Dermis blood vessel endothelial cell (primary cell): ENCODE data around the gene VDAC2. TPM values are rescaled to one million over a fixed set of nuclear protein-coding genes. Genes with fewer than 3 reads are reported as not detected.
"Not testable (repeated sequence)": the region's sequence is repeated elsewhere in the genome, so short reads cannot be mapped to it uniquely, and the experiment has no call there.

Experiments used
- DNase-seq: peaks from one replicate; pipeline ENCODE4 v3.0.0; 2010
- total RNA-seq: library from RNA; depleted of rRNA; stranded (reverse); fragments of >200 nt; gene quantifications from 2 replicates; pipeline ENCODE4 v1.2.3, GENCODE V29; 2014

VDAC2 gene
- total RNA-seq, 1 donor from 2014 or later = 174 TPM

- no peak for DNase-seq
Measured at GRCh38 chr10:75201793-75202307, 8.7 kb upstream of the VDAC2 start.

GRCh38 chr10:75202321-75203045 is 8.1 kb upstream of the VDAC2 start:
- peak; percentile 49 for DNase-seq

- DNase-seq = not testable (repeated sequence)
Measured at GRCh38 chr10:75203046-75203620, 7.5 kb upstream of the VDAC2 start.

GRCh38 chr10:75203724-75204123 is 6.9 kb upstream of the VDAC2 start:
- no peak for DNase-seq

- no peak for DNase-seq
Measured at GRCh38 chr10:75205908-75206307, 4.7 kb upstream of the VDAC2 start.

- DNase-seq = not testable (repeated sequence)
Measured at GRCh38 chr10:75206638-75207037, 4.0 kb upstream of the VDAC2 start.

GRCh38 chr10:75207079-75207856 is 3.3 kb upstream of the VDAC2 start:
- DNase-seq = no peak

GRCh38 chr10:75207857-75208144 is 2.8 kb upstream of the VDAC2 start:
- no peak for DNase-seq

GRCh38 chr10:75208181-75208580 is 2.4 kb upstream of the VDAC2 start:
- DNase-seq = no peak

- no peak for DNase-seq
Measured at GRCh38 chr10:75209086-75209920, 1.3 kb upstream of the VDAC2 start.

- DNase-seq = peak; percentile 82
Measured at GRCh38 chr10:75209921-75210281, 695 bp upstream of the VDAC2 start.

- peak; percentile 71 for DNase-seq
Measured at GRCh38 chr10:75211007-75211691, 553 bp downstream of the VDAC2 start.

- no peak for DNase-seq
Measured at GRCh38 chr10:75212343-75212742, 1.7 kb downstream of the VDAC2 start.

- DNase-seq = no peak
Measured at GRCh38 chr10:75220274-75220673, 9.7 kb downstream of the VDAC2 start.

GRCh38 chr10:75221492-75221891 is 10.9 kb downstream of the VDAC2 start:
- DNase-seq = not testable (repeated sequence)

- no peak for DNase-seq
Measured at GRCh38 chr10:75223507-75223906, 12.9 kb downstream of the VDAC2 start.

GRCh38 chr10:75226095-75226494 is 15.5 kb downstream of the VDAC2 start:
- DNase-seq = no peak

- no peak for DNase-seq
Measured at GRCh38 chr10:75226656-75227055, 16.1 kb downstream of the VDAC2 start.

- DNase-seq = no peak
Measured at GRCh38 chr10:75228278-75228677, 17.7 kb downstream of the VDAC2 start.

GRCh38 chr10:75228834-75229233 is 18.2 kb downstream of the VDAC2 start:
- DNase-seq = no peak

- DNase-seq = peak; percentile 59
Measured at GRCh38 chr10:75229971-75230370, 19.4 kb downstream of the VDAC2 start.

GRCh38 chr10:75230600-75231038 is 20.0 kb downstream of the VDAC2 start:
- peak; percentile 96 for DNase-seq
